HG03354 (cell line): Measurements from ENCODE around the gene SLC30A3.

Experiments
- ATAC-seq: cut with Tn5 transposase; IDR thresholded peaks from one replicate; pipeline ENCODE4 v1.9.1; 2021; ENCODE audit warnings: mild to moderate bottlenecking; ENCODE audit not compliant: unreplicated experiment, poor library complexity, severe bottlenecking

The SLC30A3 gene

DNA sequence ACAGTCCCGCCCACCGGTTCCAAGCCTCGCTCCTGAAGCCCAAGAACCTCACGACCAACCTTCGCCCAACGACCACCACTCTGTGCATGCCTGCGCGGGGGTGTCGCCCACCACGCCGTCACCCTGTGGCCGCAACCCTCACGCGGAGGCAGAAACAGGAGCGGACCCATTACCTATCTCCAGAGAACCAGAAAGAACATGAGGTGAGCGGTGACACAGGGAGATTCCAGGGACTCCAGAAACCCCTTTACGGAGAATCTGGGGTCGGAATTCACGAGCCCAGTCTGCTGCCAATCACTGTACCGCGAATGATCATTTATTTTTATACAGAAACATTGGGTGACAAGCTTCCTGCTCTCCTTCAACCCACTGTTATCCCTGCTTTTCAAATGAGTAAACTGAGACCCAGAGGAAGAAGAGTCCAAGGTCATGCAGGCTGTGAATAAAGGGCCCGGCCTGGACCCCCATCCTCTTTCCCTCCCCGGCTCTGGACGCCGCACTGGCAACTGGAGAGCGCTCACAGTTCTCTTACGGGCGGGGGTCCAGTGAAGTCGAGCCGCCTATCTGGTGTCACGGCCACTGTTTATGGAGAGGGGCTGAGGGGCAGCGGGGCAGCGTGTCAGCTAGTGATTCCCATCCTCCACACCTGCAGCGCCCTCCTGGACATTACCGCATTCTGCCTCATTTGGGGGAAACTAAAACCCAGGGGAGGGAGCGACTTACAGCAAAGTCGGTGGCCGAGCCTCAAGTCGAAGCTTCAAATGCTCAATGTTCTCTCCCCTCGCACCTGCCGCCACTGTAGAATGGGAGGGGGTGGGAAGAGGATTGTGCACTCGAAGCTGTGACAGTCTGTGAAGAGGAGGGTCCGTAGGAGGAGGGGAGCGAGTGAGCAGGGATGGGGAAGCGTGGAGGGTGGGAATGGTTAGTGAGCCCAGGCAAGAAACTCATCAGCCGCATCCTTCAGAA, 723 bp upstream of the SLC30A3 start:
- ATAC-seq: no peak

DNA sequence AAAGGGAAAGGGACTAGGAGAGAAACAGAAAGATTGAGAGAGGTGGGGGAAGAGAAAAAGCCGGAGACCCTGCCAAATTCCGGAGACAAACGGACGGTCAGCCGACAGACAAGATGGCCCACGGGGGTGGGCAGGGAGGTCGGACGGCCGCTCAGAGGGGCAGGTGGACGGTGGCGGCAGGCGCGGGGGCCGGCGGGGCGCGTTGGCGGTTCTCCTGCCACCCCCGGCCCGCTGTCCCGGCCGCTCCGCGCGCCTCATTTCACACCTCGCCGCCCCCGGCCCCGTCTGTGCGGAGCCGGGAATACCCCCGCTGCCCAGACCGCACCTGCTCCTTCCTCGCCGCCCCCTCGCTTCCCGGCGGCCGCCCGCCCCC, 935 bp downstream of the SLC30A3 start:
- ATAC-seq: no peak

DNA sequence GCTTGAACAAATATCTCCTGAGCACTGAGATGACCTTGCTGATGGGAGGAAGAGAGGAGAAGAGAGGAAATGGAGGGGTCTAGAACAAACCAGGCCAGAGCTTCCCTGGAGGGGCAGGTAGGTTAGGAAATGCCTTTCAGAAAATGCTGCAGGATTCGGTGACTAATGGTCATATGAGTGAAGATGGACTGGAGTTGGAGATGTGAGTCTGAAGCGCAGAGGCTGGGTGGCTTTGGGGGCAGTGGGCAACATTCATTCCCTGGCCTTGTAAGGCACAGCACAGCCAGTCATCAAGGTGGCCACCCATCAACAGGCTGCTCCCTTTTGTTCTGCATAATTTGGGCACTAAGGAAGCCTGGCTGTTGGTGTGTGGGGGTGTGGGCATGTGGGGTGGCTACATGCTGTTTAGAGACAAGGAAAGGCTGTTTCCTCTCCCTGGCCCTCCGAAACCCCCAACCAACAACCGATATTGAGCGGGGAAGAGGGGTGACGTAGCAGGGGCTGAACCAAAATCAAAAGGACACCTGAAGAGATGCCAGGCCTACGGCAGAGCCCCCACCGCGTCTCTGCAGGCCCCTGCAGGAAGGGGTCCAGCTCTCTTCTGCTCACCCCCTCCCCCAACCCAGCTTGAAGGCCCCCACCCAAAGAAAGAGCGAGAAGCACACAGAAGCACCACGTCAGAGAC, 1.5 kb downstream of the SLC30A3 start:
- no peak for ATAC-seq

DNA sequence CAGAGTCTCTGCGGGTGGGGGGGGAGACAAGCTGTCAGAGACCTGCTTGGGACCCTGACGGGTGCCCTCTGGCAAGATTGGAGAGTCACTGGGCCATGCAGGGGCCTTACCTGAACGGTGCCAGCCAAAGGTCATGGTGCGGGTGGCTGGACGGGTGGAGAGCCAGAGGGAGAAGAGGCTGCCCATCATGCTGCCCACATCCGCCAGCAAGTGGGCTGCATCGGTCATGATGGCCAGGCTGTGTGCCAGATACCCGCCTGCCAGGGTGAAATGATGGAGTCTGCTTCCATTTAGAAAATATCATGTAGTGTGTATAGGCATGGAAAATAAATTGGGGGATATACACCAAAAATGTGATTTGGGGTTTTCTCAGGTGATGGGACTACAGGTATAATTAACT, 4.8 kb downstream of the SLC30A3 start:
- ATAC-seq: no peak

DNA sequence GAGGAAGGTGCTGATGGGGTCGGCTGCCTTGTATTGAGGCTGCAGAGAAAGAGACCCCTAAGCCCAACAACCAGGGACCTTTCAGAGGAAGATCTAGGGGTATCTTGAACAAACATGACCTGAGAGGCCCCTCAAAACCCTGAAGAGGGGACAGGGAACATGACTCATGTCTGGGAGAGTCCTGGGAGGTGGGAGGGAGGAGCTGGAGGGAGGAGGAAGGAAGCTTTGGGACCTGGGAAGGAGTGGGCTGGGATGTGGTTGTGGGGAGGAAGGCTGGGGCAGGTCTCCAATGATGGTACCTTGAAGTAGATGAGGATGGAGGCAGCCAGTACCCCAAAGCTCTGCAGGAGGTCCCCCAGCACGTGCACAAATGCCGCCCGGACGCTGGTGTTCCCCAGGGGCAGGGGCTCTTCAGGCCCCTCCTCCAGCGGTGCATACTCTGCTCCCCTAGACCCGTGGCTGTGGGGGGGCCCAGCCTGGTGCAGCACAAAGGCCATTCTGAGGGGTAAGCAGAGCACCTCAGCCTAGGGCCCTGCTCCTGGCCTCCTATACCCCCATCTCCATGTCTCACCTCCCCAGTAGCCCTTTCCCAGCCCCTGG, 5.9 kb downstream of the SLC30A3 start:
- no peak for ATAC-seq

DNA sequence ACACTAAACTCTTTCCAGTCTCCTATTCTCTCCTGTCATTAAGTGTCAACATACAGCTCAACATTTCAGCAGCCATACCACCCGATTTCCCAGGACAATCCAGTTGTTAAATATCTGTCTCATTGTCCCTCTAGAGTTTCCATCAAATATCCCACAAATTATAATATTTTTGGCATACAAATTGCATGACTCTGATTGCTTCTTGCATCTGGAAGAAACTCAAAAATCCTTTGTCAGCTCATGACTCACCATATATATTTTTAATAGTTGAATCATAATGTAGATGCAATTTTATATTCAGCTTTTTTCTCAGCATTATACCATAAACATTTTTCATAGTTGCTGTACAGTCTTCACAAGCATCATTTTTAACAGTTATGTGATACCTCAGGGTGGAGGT, 7.2 kb downstream of the SLC30A3 start:
- no peak for ATAC-seq

DNA sequence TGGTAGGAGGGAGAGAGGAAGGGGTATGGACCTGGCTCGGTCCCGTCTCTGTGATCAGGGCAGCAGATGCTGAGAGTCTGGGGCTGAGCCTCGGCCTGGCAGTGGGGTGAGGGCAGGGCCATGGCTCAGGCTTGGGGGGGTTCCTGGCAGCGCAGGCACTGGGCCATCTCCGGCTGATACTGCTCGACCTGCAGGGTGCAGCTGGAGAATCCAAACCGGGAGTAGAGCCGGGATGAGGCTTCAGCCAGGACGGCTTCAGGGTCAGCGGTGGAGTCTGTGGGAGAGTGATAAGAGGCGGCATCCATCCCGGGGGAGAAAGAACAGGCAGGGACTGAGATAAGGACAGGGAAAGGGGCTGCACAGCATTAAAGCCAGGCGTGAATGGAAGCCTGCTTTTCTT, 7.7 kb downstream of the SLC30A3 start:
- no peak for ATAC-seq

DNA sequence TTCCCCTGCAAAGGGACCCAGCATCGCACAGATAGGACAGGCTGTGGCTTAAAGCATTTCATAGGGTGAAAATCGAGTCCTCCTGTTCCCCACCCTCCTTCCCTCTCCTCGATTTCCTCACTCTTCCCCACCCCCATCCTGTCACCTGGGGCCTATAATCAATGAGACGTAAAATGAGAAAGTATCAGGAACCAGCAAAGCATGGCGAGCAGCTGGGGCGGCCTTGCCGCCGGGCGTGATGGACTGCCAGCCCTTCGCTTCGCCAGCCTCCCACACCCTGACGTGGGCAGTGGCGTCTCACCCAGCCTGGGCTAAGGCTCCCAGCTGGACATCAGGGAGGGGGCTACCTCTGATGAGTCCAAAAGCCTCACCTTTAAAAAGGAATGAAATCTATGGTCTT, 11.1 kb downstream of the SLC30A3 start:
- ATAC-seq: no peak

DNA sequence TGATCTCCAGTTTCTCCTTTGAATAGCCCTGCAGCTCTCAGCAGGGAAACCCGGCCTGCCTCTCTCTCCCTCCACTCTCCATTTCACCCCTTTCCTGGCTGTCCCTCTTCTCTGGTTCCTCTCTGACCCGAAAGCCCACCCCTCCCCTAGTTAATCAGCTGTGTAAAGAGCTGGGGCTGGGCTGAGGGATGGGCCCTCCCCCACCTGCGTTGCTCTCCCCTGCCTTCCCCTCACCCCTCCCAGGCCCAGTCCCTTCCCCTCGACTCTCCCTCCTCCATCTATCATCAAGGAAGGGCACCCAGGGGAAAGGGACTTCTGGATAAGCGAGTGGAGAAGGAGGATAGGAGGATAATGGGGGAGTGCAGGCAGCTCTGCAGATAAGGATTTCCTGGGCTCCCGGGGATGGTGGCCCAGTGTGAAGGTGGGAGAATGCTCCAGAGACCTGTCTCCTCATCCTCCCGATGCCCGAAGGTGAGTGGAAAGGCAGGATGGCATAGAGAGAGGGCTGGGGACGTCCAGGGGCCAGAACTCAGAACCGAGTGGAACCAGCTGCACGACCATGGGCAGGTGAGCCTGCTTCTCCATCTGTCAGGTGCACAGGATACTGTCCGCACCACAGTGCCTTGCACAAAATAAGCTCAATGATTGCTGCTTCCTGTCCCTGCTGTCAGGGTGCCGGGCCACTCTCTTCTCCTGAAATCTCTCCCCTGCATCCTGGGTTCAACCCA, 12.0 kb downstream of the SLC30A3 start:
- no peak for ATAC-seq

DNA sequence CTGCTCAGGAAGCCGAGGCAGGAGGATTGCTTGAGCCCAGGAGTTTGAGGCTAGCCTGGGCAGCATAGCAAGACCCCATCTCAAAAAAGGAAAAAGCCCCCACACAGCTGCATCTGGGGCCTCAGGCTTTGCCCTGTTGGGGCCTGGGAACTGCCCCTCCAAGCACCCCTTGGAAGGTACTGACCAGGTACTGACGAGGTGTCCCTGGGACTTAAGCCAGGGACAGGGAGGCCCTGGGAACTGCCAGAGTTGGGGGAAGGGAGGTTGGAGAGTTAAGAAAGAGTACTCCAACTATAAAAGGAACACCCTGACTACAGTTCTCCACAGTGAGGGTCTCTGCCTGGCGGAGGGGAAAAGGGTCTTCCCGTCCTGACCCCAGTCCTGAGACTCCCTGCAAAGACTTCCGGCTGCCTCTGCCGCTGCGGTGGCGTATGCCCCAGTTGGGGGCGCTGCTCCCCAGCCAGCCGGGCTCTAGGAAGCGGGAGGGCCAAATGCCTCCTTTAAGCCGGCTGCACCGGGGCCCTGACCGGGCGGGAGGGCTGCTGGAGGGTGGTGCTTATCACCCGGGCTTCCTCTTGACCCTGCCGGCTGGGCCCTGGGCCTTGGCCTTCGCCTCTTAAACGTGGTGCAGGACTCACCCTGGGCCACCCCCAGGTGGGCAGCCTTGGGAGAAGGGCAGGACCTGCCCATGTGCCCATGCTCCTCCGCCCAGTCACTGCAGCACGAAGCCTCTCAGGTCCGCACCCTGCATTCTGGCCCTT, 12.8 kb downstream of the SLC30A3 start:
- ATAC-seq: no peak

DNA sequence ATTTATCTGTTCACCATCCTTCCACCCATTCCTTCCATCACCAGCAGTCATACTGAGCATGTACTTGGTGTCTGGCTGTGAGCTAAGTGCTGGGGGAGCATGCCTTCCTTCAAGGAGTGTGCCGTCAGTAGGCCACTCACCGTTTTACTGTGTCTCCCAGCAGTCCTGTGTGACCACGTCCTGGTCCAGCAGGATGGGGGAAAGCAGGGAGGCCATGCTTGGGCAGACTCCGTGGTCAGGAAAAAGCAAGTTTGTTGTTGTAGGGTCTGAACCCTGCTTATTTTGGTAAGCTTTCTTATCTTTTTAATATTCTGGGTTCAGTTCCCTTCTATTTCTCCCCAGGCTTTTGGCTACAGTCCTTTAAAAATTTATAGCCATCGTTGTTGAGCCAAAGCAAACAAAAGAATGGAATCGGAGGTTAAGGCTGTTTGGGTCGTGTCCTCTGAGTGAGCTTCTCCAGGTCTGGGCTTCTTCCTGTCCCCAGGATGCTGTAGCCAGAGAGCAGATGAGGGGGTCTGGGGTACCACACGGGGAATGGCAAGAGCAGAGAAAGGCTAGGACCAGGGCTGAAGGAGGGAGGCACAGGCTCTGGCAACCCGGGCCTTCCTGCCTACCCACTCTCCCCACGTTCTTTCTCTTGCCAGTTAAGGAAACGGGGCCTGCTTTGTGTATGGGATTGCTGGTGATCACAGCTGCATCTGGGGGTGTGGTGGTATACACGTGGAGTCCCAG, 13.5 kb downstream of the SLC30A3 start:
- no peak for ATAC-seq

DNA sequence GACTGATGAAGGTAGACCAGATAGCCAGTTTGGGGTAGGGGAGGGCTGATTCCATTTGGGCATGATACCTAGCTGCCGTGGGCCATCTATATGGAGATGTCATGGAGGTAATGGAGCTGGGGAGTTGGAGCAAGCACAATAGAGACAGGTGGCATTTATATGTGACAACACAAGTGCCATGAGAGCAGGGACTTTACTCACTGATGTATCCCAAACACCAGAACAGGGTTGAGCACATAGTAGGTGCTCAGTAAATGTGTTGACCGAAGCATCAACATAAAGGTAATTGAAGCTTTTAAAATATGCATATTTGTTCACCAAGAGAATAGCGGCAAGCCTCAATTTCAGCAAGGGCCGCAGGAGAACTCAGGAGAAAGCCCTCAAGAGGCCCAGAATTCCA, 15.0 kb downstream of the SLC30A3 start:
- no peak for ATAC-seq

DNA sequence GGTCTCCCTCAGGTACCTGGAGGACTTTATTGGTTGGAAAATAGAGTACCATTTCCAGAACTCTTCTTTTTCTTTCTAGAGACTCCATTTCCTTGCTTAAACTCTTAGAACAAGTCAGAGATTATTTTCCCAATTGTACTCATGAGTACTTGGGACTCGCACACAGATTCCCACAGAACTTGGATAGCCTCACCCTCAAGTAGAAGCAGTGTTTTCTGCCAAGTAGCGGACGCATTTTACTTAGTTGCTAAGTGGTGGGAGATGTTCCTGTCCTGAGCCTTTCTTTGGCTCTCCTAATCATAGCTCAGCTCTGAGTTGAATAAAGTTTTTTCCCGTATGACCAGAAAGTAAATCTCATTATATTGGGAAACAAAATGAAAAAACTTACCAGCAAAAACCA, 17.2 kb downstream of the SLC30A3 start:
- no peak for ATAC-seq

DNA sequence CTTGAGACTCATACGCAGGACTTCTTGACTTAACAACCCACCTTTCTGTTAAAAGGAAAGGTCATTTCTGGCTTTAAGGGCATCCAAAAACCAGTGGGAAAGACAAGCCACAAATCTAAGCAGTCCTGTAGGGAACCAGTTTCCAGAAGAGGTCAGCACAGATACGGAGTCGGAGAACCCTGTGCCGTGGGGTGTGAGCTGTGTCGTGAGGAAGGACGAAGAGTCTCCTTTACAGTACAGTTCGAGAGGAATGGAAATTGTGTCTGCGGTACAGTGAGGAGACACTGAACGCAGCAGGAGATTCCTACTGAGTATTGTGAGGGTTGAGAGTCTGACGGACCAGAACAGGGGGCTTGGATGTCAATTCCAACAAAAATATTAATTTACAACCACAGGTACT, 17.7 kb downstream of the SLC30A3 start:
- no peak for ATAC-seq

DNA sequence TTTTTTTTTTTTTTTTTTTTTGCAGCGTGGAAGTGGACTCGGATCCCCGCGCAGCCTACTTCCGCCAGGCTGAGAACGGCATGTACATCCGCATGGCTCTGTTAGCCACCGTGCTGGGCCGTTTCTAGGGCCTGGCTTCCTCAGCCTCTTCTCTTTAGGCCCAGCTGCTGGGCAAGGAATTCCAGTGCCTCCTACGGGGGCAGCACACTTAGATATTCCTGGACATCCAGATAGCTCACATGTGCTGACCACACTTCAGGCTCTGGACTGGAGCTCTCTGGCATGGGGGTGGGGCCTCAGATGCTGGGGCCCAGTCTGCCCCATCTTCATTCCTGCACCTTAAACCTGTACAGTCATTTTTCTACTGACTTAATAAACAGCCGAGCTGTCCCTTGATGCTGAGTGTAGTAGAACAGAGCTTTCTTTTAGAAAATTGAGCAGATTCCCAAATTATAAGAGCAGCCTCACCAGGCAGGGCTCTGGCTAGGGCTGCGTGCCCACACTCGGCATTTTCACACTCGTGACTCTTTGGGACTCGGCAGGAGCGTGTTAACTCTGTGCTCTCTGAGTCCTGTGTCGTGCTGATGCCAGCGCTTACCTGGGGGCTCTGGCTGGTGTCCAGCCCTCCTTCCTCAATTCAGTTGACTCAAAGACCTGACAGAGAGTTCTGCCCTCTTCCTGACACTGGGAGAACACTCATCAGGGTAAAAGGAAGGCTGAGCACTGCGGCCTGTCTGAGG, 19.3 kb downstream of the SLC30A3 start:
- no peak for ATAC-seq

DNA sequence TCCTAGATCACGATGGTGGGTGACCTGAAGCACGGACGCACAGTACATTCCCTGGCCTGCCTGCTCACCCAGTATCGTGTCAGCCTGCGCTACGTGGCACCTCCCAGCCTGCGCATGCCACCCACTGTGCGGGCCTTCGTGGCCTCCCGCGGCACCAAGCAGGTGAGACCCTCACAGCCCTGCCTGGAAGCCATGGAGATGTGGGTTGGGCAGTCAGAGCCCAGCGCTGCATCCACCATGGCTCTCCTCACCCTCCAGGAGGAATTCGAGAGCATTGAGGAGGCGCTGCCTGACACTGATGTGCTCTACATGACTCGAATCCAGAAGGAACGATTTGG, 20.3 kb downstream of the SLC30A3 start:
- ATAC-seq: no peak

DNA sequence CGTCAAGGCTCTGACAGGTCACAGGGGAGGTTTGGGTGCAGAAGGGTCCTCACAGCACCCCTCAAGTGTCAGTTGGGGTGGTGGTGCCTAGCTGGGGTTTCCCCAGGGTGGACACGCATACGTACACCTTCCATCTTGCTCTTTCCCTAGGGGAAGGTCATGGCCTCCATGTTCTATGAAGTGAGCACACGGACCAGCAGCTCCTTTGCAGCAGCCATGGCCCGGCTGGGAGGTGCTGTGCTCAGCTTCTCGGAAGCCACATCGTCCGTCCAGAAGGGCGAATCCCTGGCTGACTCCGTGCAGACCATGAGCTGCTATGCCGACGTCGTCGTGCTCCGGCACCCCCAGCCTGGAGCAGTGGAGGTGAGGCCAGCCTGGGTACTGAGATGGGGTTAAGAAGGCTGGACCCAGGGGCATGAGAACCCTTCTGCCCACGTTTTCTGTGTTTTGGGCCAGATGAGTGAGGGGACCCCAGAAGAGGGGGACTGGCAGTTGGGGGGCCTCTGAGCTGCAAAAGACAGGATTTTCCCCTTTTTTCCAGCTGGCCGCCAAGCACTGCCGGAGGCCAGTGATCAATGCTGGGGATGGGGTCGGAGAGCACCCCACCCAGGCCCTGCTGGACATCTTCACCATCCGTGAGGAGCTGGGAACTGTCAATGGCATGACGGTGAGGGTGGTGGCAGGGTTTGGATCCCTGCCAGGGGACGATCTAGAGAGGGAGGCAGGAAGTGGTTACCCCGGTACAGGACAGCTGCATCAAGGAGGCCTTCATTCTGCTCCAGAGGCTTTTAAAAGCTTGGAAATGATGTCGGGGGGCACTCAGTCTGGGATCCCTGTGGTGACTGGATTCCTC, 20.9 kb downstream of the SLC30A3 start:
- ATAC-seq: no peak
